NCI-H187 treated with DMSO at 0.1 percent for 48 hours (cell line): ENCODE data around the gene CCL11.

Experiments
- DNase-seq: peaks from one replicate; lab custom pipeline; 2025; lab: John Stamatoyannopoulos, UW

Gene CCL11

DNA sequence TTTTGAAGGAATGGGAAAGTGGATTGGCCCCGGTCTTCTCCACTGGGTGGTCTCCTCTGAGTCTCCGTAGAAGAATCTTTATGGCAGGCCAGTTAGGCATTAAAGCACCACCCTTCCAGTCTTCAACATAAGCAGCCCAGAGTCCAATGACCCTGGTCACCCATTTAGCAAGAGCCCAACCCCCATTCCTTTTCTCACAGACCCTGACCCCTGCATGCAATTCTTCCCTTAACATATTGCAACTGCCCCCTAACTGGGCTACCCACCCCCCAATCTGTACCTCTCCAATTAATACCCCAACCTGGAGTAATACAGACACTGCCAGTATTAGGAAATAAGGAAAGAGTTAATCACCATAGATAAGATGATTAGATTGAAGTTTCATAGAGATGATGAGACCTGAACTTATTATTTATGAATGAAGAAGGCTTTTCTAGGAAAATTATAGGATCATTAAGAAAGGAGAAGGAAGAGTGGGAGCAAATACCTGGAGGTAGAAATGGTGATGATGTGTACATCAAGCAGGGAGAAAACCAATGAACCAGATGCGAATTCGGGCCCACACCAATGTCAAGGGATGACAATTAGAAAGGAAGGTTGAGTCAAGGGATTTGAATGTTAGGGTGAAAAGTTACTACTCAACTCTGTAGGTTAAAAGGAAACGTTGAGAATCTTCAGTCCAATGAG is 28.1 kb upstream of the CCL11 start:
- DNase-seq = no peak

DNA sequence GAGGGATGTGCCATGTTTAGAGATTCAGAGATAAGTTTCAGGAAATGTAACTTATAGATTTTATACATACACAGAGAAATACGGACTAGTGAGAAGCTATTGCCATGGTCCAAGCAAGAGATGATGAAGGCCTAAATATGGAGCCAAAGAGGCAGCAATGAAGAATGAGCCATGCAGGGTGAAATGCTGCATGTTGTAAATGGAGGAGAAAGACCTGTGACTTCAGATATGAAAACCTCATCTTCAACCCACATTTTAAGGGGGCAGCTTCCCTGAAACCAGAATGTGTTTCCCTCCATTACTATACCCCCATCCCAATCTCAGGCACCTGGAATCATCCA is 27.6 kb upstream of the CCL11 start:
- DNase-seq = no peak

DNA sequence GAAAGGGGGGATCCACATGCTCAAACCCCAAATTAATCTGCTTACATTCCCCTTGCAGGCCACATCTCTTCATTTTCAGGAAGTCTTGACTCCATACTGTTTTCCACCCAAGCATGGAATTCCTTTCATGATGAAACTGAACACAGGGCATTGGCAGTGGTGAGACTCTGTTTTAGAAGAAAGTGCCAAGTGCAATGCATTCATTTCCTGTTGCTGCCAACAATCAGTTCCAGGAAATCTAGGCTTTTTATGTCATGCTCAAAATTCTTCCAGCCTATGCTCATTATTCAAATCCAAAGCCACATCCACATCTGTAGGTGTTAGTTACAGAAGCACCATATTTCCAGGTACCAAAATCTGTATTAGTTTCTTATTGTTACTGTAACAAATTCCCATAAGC is 26.4 kb upstream of the CCL11 start:
- DNase-seq = no peak

DNA sequence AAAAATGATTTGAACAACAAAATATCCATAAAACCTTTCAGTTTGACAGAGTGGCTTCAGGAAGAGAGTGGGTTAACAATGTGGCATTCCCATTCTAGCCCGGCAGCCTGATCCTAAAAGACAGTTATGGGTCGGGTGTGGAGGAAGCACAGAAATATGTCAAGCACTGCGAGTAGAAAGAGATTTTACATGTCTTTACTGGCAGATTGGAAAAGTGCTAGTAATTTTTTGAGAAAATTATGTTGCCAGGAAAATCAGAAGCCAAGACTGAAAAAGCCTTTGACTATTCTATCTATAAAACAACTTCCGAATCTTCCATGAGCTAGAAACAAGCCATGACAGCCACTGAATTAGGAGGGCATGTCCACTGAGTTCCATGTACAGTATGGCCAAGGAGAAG is 24.7 kb upstream of the CCL11 start:
- no peak for DNase-seq

DNA sequence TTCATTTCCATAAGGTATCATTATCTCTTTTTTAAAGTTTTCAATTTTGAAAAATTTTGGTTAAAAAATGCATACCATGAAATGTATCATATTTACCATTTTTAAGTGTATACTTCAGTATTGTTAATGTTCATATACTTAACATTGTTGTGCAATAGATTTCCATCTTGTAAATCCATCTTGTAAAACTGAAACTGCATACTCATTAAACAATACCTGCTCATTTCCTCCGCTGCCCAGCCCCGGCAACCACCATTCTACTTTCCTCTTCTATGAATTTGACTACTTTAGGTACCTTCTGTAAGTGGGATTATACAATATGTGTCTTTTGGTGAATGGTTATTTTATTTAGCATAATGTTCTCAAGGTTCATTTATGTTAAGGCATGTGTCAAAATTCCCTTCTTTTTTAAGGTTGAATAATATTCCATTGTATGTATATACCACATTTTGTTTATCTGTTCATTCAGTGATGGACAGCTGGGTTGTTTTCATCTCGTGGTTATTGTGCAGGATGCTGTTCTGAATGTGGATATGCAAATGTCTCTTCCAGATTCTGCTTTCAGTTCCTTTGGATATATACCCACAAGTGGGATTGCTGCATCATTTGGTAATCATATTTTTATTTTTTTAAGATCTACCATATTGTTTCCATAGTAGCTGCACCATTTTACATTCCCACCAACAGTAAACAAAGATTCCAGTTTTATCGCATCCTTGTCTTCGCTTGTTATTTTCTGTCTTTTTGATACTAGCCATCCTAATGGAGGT is 23.8 kb upstream of the CCL11 start:
- DNase-seq = no peak

DNA sequence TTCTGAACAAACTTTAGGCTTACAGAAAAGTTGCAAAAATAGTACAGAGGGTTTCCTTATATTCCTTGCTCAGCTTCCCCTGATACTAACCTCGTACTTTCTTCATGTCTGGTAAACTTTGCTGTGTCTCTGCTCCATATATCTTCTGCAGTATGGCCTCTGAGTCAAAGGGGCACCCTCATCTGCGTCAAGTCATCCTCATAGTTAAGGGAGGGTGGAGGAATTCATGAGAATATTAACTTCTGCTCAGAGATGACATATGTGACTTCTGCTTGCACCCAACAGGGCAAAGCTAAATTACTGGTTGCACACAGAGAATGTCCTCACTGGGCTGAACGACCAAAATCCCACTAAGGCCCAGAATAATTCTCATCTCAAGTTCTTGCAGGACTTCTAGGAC is 19.8 kb upstream of the CCL11 start:
- no peak for DNase-seq

DNA sequence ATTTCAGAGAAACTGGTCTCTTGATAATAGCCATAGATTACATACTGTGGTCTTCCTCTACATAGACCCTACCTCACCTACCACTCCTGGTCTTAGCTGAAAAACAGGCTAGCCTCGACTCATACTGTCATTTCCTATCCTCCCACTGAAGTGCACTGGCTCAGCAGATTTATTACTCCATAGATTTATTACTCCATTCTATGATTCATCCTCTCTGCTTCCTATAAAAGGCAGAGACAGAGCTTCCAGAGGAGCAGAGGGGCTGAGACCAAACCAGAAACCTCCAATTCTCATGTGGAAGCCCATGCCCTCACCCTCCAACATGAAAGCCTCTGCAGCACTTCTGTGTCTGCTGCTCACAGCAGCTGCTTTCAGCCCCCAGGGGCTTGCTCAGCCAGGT is 15.6 kb upstream of the CCL11 start, which contains the start of gene CCL7:
Gene CCL7 (plus strand): TSS at position 253 of the 400 bp plus-strand sequence. CDS start 70 bp downstream, at position 323.
- no peak for DNase-seq

DNA sequence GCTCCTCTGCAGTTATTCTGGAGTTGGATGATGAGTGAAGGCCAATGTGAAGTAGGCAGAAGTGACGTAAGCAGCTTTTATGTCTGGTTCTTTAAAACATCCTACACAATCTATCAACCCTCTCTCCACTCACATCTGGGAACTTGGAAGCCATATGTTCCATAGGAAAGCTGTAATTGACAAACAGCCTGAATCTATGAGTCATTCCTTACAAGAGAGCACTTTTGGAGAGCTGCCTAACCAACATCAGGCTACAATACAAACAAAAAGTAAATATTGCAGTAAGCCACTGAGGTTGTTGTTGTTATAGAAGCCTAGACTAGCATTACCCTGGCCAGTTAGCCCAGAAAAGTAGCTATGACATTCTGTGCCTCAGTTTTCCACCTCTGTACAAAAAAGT is 9.7 kb upstream of the CCL11 start:
- no peak for DNase-seq

DNA sequence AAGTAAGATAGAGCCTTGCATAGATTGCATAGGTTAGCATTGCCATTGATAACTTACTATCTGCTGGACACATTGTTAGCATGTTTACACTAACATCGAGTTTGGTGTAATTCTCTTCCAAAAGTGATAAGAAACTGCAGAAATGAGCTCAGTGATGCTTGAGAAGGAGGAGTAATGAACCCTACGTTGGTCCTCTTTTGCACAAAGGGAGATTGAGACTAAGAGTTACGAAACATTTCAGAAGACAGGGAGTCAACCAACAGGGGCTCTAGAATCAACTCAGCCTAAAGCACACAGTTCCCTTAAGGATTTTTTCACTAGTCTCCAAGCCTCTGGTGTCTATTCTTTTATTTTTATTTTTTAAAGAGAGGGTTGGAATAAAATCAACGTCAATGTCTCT is 8.7 kb upstream of the CCL11 start:
- DNase-seq = no peak

DNA sequence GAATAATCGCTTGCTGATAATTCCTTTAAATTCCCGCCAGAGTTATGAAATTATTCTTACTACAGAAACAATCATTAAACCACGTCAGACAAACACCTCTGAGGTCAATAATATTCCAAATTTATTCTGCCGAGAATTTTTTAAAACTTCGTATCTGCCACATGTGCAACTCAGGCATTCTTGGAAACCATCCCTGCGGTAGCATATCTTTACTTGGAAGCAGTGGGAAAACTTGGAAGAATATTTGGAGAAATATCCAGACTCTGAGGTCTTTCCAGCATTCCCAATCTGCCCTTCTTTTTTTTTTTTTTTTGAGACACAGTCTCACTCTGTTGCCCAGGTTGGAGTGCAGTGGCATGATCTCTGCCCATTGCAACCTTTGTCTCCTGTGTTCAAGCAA is 2.0 kb upstream of the CCL11 start:
- DNase-seq = no peak

DNA sequence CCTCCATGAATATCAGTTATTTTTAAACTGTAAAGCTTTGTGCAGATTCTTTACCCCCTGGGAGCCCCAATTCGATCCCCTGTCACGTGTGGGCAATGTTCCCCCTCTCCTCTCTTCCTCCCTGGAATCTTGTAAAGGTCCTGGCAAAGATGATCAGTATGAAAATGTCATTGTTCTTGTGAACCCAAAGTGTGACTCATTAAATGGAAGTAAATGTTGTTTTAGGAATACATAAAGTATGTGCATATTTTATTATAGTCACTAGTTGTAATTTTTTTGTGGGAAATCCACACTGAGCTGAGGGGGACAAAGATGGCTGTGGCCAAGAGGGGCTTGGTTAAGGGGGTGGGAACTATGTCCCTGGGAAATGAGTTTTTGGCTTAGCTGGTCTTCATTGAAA is 2.3 kb downstream of the CCL11 start:
- DNase-seq = no peak

DNA sequence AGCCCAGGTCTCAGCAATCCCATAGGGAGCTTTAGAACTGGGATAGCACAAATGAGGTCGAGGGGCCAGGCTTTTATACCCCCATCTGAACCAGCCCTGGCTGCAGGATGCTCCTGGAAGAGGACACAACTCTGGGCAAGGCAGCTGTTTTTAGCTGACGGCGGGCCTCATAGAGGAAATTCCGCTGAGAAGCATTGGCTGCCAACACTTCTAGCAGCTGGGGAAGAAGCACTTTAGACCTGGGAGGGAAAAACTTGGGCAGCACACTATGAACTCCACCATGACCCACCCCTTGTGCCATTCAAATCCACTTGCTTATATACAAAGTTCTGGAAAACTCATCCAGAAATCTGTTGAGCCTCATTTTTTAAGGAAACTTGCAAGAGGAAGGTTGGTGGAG is 5.0 kb downstream of the CCL11 start:
- DNase-seq = no peak

DNA sequence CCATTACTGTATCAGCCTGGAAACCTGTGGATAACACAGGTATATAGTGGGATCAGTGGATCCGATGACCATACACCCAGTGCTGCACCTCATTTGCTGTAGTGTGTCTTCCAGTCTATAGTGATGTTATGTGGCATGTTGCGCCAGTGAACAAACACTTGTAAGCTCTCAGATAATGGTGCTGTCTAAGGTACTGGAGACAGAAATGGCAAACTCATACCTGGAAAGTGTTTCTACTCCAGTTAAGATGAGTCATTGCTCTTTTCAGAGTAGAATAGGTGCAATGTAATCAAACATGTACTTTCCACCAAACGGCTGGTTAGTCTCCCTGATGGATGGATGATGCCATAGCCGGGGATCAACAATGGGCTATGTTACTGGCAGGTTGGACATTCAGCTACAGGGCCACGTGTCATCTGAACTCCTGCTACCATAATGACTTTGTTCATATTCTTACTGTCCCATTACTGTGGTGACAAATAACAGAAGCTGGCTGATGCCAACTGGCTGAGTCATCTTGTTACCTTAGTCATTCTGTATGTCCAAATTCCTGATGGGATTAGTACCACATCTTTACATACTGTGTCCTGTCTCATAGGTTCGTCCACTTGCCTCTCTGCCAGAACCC is 6.3 kb downstream of the CCL11 start:
- DNase-seq = no peak

DNA sequence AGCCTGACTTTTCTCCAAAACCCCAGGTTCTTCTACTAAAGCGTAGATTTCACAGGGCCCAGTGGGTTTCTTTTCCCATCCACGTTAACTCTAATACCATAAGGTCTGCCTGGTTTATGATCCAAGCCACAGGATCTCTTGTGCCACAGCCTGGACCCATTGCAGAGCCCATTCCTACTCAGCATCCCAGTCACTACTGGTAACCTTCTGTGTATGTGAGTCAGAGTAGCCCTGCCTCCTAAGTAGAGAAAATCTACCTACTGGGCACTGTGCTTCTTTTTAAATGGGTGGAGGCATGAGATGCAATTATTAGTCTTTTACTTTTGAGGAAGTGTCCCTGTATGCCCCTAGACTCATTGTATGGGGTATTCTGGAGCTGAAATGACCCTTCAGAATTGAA is 13.5 kb downstream of the CCL11 start:
- no peak for DNase-seq

DNA sequence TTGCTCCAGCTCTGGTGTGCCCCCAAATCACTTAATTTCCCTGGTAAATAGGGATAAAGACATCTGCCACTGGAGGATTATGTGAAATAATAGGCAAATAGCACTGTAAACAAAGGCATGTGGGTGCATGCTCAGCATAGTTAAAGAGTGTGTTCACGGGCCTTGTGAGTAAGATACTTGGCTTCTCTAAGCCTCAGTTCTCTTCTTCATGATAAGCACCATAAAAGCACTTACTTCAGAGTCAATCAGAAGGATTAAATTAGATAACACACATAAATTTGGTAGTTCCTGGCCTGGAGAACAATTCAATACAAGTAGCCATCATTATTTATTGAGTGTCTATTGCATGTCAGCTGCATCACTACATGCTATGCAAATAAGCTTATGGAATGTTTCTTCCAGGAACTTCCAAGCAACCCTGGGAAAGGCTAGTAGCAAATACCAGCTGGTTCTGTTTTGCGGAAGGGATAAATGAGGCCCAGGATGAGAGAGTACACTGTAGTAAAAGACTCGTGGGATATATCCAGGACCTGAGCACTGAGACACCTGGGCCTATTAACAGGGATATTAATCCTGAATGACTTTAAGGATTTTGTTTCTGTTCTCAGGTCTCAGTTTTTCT is 14.5 kb downstream of the CCL11 start:
- no peak for DNase-seq

DNA sequence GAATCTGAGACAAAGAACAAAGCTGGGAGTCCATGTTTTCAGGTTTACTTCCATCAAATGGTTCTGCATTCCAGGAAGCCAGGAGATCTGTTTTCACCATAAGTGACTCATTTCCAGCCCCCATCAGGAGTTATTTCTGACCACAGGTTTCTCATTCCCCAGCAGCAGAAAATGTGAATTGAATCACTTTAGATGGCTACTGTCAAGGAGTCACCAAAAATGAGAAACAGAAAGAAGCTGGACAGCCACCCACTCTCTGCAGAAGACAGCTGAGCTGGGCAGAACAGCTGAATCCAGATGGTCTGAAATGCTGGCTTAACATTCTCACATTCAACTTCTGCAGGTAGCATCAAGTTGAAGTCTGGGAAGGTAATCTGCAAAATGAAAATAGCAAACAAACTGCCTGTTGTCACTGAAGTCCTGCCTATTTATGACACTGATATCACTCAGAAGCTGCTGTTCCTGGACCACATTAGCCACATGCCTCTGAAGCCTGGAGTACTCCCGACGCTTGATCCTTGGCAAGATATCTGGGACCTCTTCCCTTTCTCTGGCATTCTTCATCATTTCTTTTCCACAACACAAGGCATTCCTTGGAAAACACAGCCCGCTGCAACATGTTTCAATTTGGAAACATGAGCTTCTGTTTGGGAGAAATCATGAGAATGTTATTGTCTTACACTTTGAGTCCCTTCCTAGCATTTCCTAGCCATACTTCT is 15.3 kb downstream of the CCL11 start:
- no peak for DNase-seq

DNA sequence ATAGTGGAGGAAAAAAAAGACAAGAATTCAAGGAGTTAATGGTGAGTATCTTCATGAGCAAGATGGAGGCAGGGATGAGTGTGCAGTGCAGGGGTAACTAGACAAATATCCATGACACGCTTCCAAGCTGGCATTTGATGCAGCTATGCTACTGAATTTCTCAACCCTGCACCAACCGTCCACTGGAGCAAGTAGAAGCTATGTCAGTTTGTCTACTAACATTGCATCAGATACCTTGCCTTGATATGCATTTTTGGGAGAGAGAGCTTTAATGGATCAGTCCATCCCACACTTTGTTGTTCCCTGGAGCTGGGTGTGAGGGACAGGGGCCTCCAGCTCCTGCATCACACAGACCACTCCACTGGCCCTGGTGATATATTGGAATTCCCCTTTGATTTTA is 16.4 kb downstream of the CCL11 start:
- DNase-seq = no peak

DNA sequence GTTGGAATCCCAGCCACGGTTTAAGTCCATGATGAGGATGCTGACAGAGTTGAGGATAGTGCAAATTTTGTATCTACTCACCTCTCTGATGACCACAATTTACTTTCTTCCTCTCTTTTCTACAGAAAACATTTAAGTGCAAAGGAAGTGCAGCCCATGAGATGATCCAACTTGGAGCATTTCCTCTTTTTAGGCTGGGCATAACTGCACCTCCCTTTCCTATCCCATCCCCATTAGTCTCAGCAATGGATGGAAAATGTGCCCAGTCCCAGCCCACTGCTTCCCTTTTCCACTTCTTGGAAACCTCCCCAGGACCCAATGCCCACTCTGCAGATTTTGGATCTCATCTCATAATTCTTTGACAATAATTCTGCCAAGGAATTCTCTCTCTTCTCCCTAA is 17.1 kb downstream of the CCL11 start:
- no peak for DNase-seq

DNA sequence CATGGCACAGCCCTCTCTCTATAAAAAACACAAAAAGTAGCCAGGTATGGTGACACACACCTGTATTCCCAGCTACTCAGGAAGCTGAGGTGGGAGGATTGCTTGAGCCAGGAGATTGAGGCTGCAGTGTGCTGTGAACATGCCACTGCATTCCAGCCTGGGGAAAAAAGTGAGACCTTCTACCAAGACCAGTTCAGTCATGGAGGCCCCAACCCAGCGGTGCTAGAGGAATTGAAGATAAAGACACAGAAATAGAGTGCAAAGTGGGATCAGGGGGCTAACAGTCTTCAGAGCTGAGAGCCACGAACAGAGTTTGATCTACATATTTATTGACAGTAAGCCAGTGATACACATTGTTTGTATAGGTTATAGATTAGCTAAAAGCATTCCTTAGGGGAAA is 18.1 kb downstream of the CCL11 start:
- DNase-seq = no peak

DNA sequence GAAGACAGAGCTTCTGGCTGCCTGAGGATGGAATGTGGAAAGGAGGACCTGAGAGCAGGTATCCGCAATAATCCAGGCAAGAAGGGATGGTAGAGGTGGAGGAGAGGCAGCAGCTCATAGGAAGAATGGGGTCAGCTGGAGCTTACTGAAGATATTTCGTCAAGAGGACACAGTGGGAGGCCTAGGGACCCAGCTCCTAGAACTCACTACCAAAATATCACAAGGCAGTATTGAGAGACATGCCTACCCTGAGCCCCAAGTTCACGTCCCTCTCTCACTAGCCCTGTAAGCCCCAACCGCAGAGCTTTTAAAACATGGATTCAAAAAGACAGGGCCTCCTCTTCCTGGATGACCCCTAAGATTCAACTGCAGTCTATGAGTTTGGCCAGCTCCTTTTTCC is 19.5 kb downstream of the CCL11 start:
- DNase-seq = no peak

DNA sequence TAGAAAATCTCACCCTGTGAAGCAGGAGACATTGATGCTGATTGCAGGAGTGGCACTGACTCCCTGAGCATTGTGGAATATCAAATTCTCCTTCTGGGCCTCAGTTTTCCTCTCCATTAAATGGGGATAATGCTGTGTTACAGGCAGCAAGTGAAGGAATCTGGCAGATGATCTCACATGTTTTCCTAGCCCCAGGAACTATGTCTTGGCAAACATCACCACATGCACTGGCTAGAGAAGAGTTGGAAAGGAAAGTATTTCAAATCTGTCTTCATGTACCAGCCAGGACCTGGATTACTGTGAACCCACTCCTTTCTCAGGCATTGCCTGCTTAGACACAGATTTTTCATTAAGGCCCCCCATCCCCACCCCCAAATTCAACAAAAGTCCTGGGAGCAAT is 20.1 kb downstream of the CCL11 start:
- DNase-seq = no peak

DNA sequence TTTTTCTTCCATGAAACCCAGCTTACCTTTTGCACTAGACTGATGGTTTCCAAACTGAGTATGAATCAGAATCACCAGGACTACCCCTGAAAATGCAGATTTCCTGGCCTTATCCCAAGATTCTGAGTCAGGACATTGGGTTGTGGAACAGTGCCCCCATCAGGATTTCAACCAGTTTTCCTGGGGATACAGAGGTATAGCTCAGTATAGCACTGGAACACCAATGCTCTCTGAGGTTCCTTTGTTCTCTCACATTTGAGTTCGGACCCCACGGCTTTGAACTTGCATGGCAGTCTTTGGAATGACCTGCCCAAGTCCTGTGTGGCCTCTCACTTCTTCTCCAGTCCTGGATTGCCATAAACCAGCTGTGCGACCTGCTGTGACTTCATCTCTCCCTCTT is 20.9 kb downstream of the CCL11 start:
- no peak for DNase-seq
